AG09319 (cell line): Measurements from ENCODE around the gene AUTS2.

Experiments
- DNase-seq: peaks from one replicate; pipeline ENCODE4 v3.0.0-alpha.2; 2010; ENCODE audit warnings: low read depth; ENCODE audit errors: extremely low read depth
- TF ChIP-seq, protein P1 (sequence below): IDR thresholded peaks from 2 replicates; pipeline ENCODE4 v1.5.1; 2011; ENCODE audit warnings: low read depth, mild to moderate bottlenecking, inconsistent platforms, low read length, moderate library complexity

AUTS2 gene

DNA sequence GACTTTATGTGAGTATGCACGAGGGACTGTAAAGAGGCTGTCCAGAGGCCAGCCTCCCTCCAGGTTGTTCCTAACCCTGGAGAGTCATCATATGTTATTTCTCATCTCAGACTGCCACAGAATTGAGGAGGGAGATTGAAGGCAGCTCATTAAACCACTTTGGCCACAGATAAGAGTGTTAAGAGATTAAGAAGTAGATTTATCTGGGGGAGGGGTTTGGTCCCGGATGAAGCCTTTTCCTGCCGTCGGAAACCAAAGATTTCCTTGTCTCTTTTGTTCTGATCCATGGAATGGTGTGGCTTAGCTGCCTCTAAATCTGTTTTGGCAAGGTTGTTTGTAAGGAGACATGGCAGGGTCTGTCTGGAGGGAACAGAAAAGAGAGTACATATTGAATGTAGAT lies 338.8 kb downstream of the AUTS2 start:
- no peak for DNase-seq
- TF ChIP-seq, protein P1, sequence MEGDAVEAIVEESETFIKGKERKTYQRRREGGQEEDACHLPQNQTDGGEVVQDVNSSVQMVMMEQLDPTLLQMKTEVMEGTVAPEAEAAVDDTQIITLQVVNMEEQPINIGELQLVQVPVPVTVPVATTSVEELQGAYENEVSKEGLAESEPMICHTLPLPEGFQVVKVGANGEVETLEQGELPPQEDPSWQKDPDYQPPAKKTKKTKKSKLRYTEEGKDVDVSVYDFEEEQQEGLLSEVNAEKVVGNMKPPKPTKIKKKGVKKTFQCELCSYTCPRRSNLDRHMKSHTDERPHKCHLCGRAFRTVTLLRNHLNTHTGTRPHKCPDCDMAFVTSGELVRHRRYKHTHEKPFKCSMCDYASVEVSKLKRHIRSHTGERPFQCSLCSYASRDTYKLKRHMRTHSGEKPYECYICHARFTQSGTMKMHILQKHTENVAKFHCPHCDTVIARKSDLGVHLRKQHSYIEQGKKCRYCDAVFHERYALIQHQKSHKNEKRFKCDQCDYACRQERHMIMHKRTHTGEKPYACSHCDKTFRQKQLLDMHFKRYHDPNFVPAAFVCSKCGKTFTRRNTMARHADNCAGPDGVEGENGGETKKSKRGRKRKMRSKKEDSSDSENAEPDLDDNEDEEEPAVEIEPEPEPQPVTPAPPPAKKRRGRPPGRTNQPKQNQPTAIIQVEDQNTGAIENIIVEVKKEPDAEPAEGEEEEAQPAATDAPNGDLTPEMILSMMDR, result no peak

DNA sequence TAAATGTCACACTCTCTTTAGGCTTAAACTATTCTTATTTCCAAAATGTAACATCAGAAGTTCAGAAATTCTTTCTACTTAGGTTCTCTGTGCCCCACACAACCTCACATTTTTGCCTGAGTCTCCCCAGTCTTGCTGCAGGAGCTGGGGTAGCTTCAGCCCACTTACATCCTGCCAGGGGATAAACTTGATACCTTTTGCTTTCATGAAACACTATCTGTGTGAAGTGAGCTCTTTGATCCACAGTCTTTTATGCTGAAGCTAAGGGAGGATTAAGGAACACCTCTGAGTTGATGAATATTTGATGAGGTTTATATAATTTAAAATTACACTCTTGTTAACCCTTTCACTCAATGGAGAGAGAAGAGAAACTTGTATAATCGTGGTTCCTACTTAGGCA lies 341.0 kb downstream of the AUTS2 start:
- TF ChIP-seq, protein P1, result no peak
- no peak for DNase-seq

DNA sequence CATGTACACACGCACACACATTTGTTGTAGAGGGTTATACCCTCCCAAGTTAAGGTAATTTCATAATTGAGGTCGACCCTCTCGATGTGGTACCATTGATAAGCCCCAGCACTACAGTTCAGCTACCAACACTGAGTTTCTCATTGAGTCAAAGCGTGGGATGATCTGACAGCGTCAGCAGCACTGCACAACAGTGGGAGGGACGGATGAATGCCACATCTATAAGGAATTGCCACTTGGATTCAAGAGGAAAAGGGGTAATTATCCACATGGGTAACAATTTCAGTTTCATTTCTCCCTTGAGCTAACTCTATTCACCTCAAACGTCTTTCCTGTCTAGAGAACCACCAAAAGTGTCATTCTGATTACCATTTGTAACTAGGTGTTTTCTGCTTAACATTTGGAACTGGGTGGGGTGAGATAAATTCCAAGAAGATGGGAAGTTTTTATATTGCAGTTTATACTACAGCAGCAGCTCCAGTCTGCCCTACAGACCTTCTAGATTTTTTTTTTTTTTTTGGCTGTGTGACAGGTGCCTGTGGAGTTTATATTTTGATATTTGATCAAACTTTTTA lies 342.9 kb downstream of the AUTS2 start:
- no peak for DNase-seq
- TF ChIP-seq, protein P1, result no peak

DNA sequence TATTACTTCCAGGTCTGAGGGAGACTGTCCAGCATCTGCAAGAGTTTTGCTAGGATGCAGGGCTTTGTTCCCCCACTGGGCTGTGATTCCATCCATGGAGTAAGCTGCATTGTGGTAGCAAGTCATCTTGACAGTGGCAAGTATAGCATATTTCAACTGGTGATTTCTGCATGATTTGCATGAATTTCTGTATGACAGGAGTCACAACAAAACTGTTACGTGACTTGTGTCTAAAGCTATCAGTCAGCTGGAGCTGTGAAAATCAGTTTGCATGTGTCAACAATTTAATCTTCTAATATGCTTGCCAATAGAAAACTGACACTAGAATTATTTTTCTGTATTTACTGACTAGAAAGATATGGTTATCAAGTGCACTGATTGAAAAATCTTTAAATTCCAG lies 344.3 kb downstream of the AUTS2 start:
- no peak for DNase-seq
- TF ChIP-seq, protein P1, result no peak

DNA sequence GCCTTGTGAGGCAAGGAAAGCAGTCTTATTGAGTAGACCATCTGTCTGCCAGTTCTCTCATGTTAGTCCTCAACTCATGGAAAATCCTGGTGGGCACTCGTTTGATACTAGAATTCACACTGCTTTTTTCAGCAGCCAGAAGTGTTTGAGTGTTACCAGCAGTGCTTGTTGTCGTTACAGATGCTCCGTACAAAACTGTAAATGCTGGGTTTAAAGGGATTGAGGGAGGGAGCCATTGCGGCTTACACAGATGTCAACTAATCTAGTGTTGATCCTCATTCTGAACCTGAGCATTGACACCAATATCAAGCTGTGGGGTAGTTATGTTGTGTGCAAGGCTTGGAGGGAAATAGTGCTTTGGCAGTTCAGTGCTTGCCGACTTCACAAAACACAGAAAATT lies 348.6 kb downstream of the AUTS2 start:
- TF ChIP-seq, protein P1, result no peak
- no peak for DNase-seq

DNA sequence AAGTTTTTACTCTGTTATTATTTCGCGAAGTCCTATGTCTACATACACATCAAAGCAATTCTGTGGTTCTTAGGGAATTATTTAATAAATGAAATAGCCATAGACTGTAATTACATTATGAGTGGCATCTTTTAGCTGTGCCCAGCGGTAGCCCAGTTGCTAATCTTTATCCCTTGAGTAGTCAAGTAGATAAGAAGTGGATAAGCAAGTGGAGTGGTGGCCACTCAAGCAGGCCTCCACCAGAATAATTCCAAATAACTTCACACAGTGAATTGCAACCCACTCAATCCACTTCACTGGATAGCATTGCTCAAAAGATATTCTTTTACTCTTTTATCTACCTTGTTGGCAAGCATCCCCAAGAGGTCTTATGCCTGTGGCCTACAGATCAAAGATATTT lies 349.7 kb downstream of the AUTS2 start:
- TF ChIP-seq, protein P1, result no peak

DNA sequence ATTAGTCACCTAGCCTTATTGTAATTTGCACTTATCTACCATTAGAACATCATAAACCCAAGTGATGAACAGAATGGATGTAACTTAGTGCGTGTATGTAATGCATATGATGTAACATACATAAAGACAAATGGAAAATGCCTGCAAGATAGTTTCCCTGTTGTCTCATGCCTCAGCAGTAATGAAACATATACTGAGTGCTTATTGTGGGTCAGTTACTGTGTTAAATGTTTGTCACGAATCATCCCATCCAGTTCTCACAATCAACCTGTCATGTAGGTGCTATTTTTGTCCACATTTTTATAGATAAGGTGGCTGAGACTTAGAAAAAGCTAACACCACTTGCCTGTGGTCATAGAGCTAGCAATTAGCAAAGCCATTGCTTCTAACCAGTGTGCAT lies 350.8 kb downstream of the AUTS2 start:
- DNase-seq, result no peak
- TF ChIP-seq, protein P1, result no peak

More for the DNA sequence above, 349.7 kb downstream of the AUTS2 start:
- DNase-seq, result no peak
